SK-MEL-5 (cell line): ENCODE results near the gene TCF12. TPM values are rescaled to one million over a fixed set of nuclear protein-coding genes. Genes with fewer than 3 reads are reported as not detected.
A peak's percentile ranks its signal among the peaks of the same experiment; 100 is the strongest.
"Not testable (repeated sequence)": the region's sequence is repeated elsewhere in the genome, so short reads cannot be mapped to it uniquely, and the experiment has no call there.

ENCODE experiments used
- DNase-seq: peaks from one replicate; pipeline ENCODE4 v3.0.0-alpha.2; 2016; ENCODE audit warnings: low read depth, low spot score
- in situ Hi-C: cut with HindIII; loops from 2 replicates; pipeline ENCODE4 v1.10.0; 2016; ENCODE audit warnings: low sequenced_read_pairs, high pct_unique_total_duplicates, low pct_unique_long_range_greater_than_20kb
- total RNA-seq: library from RNA; depleted of rRNA; stranded (reverse); fragments of >200 nt; shearing (Covaris generic); gene quantifications from 2 replicates; pipeline ENCODE4 v1.2.3, GENCODE V29; 2014

Gene TCF12
- total RNA-seq, 1 experiment from 2014 or later, result 90.2 TPM

GRCh38 chr15:56933811-56934210, 15.4 kb downstream of the TCF12 start:
- in situ Hi-C loops, result no loop called here
- DNase-seq, result no peak

- in situ Hi-C loops, result no loop called here
- DNase-seq, result no peak
Observed at GRCh38 chr15:56934269-56934668, 15.8 kb downstream of the TCF12 start.

GRCh38 chr15:56936929-56937328, 18.5 kb downstream of the TCF12 start:
- in situ Hi-C loops, result no loop called here
- no peak for DNase-seq

GRCh38 chr15:56939257-56939656, 20.8 kb downstream of the TCF12 start:
- DNase-seq, result no peak
- in situ Hi-C loops, result no loop called here

GRCh38 chr15:56940388-56940787, 21.9 kb downstream of the TCF12 start:
- no peak for DNase-seq
- in situ Hi-C loops, result no loop called here

GRCh38 chr15:56942118-56942517, 23.7 kb downstream of the TCF12 start:
- peak; percentile 87 for DNase-seq
- in situ Hi-C loops, result no loop called here

- no peak for DNase-seq
- in situ Hi-C loops, result no loop called here
Observed at GRCh38 chr15:56943403-56943802, 25.0 kb downstream of the TCF12 start.

GRCh38 chr15:56944485-56944884, 26.0 kb downstream of the TCF12 start:
- no peak for DNase-seq
- in situ Hi-C loops, result no loop called here

- no peak for DNase-seq
- in situ Hi-C loops, result no loop called here
Observed at GRCh38 chr15:56946150-56946549, 27.7 kb downstream of the TCF12 start.

- peak; percentile 17 for DNase-seq
- in situ Hi-C loops, result no loop called here
Observed at GRCh38 chr15:56948000-56948763, 29.7 kb downstream of the TCF12 start.

GRCh38 chr15:56948764-56949101, 30.3 kb downstream of the TCF12 start:
- in situ Hi-C loops, result no loop called here
- no peak for DNase-seq

GRCh38 chr15:56950979-56951378, 32.5 kb downstream of the TCF12 start:
- no peak for DNase-seq
- in situ Hi-C loops, result no loop called here

- in situ Hi-C loops, result no loop called here
- DNase-seq, result no peak
Observed at GRCh38 chr15:56953790-56954189, 35.3 kb downstream of the TCF12 start.

- in situ Hi-C loops, DNase-seq: not testable (repeated sequence)
Observed at GRCh38 chr15:56955011-56955410, 36.6 kb downstream of the TCF12 start.

- in situ Hi-C loops, result no loop called here
- no peak for DNase-seq
Observed at GRCh38 chr15:56956538-56956937, 38.1 kb downstream of the TCF12 start.

GRCh38 chr15:56957812-56958406, 39.5 kb downstream of the TCF12 start:
- DNase-seq, result no peak
- in situ Hi-C loops, result no loop called here

GRCh38 chr15:56959318-56959648, 40.8 kb downstream of the TCF12 start:
- DNase-seq, result no peak
- in situ Hi-C loops, result no loop called here

- no peak for DNase-seq
- in situ Hi-C loops, result no loop called here
Observed at GRCh38 chr15:56960116-56960515, 41.7 kb downstream of the TCF12 start.

- no peak for DNase-seq
- in situ Hi-C loops, result no loop called here
Observed at GRCh38 chr15:56963126-56963525, 44.7 kb downstream of the TCF12 start.
